Large intestine (tissue), 3 donors: ENCODE results near the gene OR3A3. TPM values are rescaled to one million over a fixed set of nuclear protein-coding genes. Genes with fewer than 3 reads are reported as not detected.
"Not testable (repeated sequence)": the region's sequence is repeated elsewhere in the genome, so short reads cannot be mapped to it uniquely, and the experiment has no call there.

Experiments
- DNase-seq, 2 donors: peaks; one replicate each; pipeline versions ENCODE4 v3.0.0 to v3.0.0-alpha.2; 2013
- H3K27ac ChIP-seq: one replicate; pipeline ENCODE4 v1.5.1; 2013; ENCODE audit warnings: low read length
- H3K27me3 ChIP-seq: 2 replicates; pipeline ENCODE4 v1.6.1; 2013; ENCODE audit warnings: low read length; ENCODE audit not compliant: control insufficient read depth, insufficient read depth
- H3K36me3 ChIP-seq: 2 replicates; pipeline ENCODE4 v1.6.1; 2013; ENCODE audit warnings: low read length; ENCODE audit not compliant: control insufficient read depth, insufficient read depth
- H3K4me1 ChIP-seq: one replicate; pipeline ENCODE4 v1.6.1; 2013; ENCODE audit warnings: low read length; ENCODE audit not compliant: control insufficient read depth, insufficient read depth
- H3K4me3 ChIP-seq: one replicate; pipeline ENCODE4 v1.5.1; 2013; ENCODE audit warnings: low read length
- H3K9me3 ChIP-seq: one replicate; pipeline ENCODE4 v1.6.1; 2013; ENCODE audit warnings: mild to moderate bottlenecking, low read depth, low read length, moderate library complexity; ENCODE audit not compliant: control insufficient read depth
- WGBS: methylation state at CpG from one replicate; pipeline ENCODE4 v1.1.5; 2013; ENCODE audit warnings: low lambda C conversion rate; ENCODE audit not compliant: insufficient coverage; 5-methylcytosine and 5-hydroxymethylcytosine counted together
- polyA plus RNA-seq: library from polyadenylated mRNA; unstranded; fragments of 120-200 nt; gene quantifications from one replicate; pipeline ENCODE4 v1.2.1, GENCODE V29; 2013

The OR3A3 gene
- polyA plus RNA-seq, 1 donor = not detected

DNA sequence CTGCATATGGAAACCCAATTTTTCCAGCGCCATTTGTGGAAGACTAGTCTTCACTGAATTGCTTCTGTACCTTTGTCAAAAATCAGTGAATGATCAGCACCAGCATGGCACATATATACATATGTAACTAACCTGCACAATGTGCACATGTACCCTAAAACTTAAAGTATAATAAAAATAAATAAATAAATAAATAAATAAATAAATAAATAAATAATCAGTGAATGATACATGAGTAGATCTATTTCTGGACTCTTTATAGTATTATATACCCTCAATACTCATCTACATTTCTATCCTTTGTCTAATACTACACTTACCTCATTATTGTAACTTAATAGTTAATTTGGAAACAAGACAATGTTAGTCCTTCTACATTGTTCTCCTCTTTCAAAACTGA lies 7.3 kb upstream of the OR3A3 start:
- H3K27me3 ChIP-seq, H3K4me1 ChIP-seq, H3K4me3 ChIP-seq, H3K9me3 ChIP-seq, H3K36me3 ChIP-seq, H3K27ac ChIP-seq, DNase-seq: not testable (repeated sequence)
- no CpG with 5 or more reads among the region's 1 CpG for WGBS

GRCh38 chr17:3412216-3412615 lies 1.0 kb downstream of the OR3A3 start:
- H3K4me1 ChIP-seq, H3K4me3 ChIP-seq, H3K27ac ChIP-seq, H3K36me3 ChIP-seq, H3K9me3 ChIP-seq, DNase-seq, H3K27me3 ChIP-seq: not testable (repeated sequence)
- WGBS = no CpG with 5 or more reads among the region's 16 CpGs

- WGBS = 73% methylated on average over 2 of the region's 5 CpGs
- no peaks in the 10 kb centered on the region for H3K36me3 ChIP-seq
- no peak overlapping the region for H3K27ac ChIP-seq
Measured at GRCh38 chr17:3415610-3416009, 4.4 kb downstream of the OR3A3 start.

DNA sequence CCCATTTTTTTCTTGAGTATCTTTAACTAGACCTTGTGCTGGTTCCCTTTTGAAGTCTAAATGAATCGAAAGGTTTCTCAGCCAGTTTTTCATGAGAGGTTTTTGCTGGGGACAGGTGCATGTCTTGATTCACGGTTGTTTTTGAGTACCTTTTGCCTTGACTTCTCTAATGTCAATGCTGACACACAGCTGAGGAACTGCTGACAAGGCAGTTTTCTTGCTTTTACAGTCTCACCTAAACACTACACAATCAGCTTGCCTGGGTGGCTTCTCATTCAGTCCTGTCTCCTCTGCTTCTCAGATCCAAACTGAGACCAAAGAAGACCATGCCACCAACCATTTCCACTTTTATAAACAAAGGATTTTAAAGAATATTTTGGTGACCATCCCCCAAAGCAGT lies 7.1 kb downstream of the OR3A3 start:
- WGBS = 83% methylated on average over 1 of the region's 2 CpGs
- Histone ChIP-seq H3K4me3 (no peak overlapping the region), H3K4me1 (no peaks in the 10 kb centered on the region), H3K36me3 (no peaks in the 10 kb centered on the region), H3K27me3 (no peaks in the 10 kb centered on the region), H3K9me3 (no peaks in the 10 kb centered on the region), H3K27ac (no peak overlapping the region)
- DNase-seq = no peak

More at GRCh38 chr17:3415610-3416009, 4.4 kb downstream of the OR3A3 start:
- DNase-seq = no peak
- Histone ChIP-seq H3K4me1 (no peaks in the 10 kb centered on the region), H3K9me3 (no peaks in the 10 kb centered on the region), H3K27me3 (no peaks in the 10 kb centered on the region), H3K4me3 (no peak overlapping the region)

GRCh38 chr17:3433215-3433614 lies 22.0 kb downstream of the OR3A3 start:
- DNase-seq = peak in 1 of 2 donors; percentile 4
- H3K4me3 ChIP-seq, H3K27ac ChIP-seq, H3K9me3 ChIP-seq, H3K27me3 ChIP-seq, H3K4me1 ChIP-seq, H3K36me3 ChIP-seq: not testable (repeated sequence)
- 60% methylated on average over 3 of the region's 7 CpGs for WGBS

DNA sequence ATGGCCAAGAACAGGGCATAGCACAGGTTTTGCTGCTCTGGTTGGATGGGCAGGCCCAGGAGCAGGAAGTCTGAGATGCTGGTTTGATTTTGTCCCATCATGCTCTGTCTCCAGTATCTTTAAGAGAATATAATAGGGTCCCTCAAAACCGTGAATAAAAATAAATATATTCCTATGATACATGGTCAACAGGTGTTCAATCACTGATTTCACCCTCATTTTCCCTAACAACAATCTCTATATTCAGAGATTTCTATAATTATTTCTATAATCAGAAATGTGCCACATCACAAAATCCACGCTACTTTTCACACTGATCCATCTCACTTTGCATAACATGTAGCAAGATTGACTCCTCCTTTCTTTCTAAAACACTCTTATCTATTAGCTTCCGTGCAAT lies 22.6 kb downstream of the OR3A3 start, which contains the start of gene OR1E2:
OR1E2 (minus strand) TSS at position 101 of the 400 bp plus-strand sequence; CDS start at position 101, 0 bp downstream.
- Histone ChIP-seq H3K27ac (no peak within 1 kb of the TSS), H3K4me1 (no peaks in the 10 kb centered on the region), H3K9me3 (no peaks in the 10 kb centered on the region), H3K36me3 (no peaks in the 10 kb centered on the region), H3K4me3 (no peak within 1 kb of the TSS), H3K27me3 (peaks cover 2% of the 10 kb centered on the region)
- DNase-seq = no peak
- 86% methylated on average over 2 of the region's 3 CpGs for WGBS

- DNase-seq = no peak
- H3K36me3 ChIP-seq = no peaks in the 10 kb centered on the region
- no peak overlapping the region for H3K27ac ChIP-seq
- H3K4me1 ChIP-seq = no peaks in the 10 kb centered on the region
- H3K27me3 ChIP-seq = peaks cover 2% of the 10 kb centered on the region
- WGBS = no CpG with 5 or more reads among the region's 1 CpG
- no peak overlapping the region for H3K4me3 ChIP-seq
- H3K9me3 ChIP-seq = no peaks in the 10 kb centered on the region
Measured at GRCh38 chr17:3438368-3438767, 27.2 kb downstream of the OR3A3 start.

GRCh38 chr17:3440451-3440850 lies 29.3 kb downstream of the OR3A3 start:
- no CpG with 5 or more reads among the region's 2 CpGs for WGBS
- Histone ChIP-seq H3K4me1 (no peaks in the 10 kb centered on the region), H3K36me3 (no peaks in the 10 kb centered on the region)

DNA sequence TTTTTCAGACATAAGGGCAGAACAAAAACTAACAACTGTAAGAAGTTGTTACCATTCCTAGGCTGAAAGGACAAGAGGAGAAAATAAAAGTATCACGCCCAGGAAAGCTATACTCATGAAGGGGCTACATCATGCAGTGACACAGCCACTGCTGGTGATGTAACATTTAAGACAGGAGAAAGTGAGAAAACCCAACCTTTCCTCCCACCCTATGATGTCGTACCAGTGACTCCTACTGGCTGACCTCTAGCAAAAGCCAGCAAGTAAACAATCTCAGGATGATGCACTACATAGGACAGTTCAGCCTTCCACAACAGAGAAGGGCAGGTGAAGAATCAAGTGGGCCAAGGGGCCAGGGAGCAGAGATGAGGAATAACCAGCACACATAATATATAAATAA lies 36.5 kb downstream of the OR3A3 start:
- Histone ChIP-seq H3K27ac (no peak overlapping the region), H3K27me3 (no peaks in the 10 kb centered on the region), H3K4me3 (no peak overlapping the region), H3K4me1 (no peaks in the 10 kb centered on the region), H3K9me3 (no peaks in the 10 kb centered on the region), H3K36me3 (no peaks in the 10 kb centered on the region)
- peak in 1 of 2 donors; percentile 8 for DNase-seq
- no CpG with 5 or more reads among the region's 2 CpGs for WGBS

More at GRCh38 chr17:3440451-3440850, 29.3 kb downstream of the OR3A3 start:
- Histone ChIP-seq H3K27ac (no peak overlapping the region), H3K9me3 (no peaks in the 10 kb centered on the region), H3K4me3 (no peak overlapping the region), H3K27me3 (peaks cover 2% of the 10 kb centered on the region)
- no peak for DNase-seq

DNA sequence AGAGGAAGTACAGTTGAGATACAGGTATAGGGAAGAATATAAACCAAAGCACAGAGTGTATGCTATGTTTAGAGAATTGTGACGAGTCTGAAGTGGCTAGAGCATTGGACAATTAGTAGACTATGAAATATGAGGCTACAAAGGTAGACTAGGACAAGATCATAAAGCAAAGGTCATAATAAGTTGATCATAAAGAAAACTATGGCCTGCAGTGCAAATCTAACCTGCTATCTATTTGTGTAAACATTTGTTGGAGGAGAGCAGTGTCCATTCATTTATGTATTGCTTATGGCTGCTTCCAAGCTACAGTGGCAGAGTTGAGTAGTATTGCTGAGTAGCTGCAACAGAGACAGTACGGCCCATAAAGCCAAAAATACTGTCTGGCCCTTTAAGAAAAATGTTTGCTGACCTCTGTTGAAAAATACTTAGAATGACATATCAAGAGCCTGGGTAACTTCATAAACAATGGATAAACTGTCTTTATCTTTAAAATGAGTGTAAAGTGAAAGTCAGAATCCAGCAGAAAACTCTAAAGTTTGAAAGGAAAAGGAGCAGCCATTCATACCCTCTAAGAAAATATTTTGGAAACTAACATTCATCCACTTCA lies 37.0 kb downstream of the OR3A3 start:
- Histone ChIP-seq H3K27me3 (no peaks in the 10 kb centered on the region), H3K4me3 (no peak overlapping the region), H3K4me1 (no peaks in the 10 kb centered on the region), H3K36me3 (no peaks in the 10 kb centered on the region), H3K27ac (no peak overlapping the region), H3K9me3 (no peaks in the 10 kb centered on the region)
- 35% methylated on average over 2 of the region's 2 CpGs for WGBS
- peak in 1 of 2 donors; percentile 22 for DNase-seq

- H3K4me3 ChIP-seq, H3K9me3 ChIP-seq, H3K36me3 ChIP-seq, H3K27ac ChIP-seq, H3K27me3 ChIP-seq, DNase-seq, H3K4me1 ChIP-seq: not testable (repeated sequence)
- 100% methylated on average over 1 of the region's 1 CpG for WGBS
Measured at GRCh38 chr17:3466355-3466754, 55.2 kb downstream of the OR3A3 start.
